Prostate gland (tissue), 2 donors: ENCODE results near the gene TPGS1.

Experiments
- POLR2A ChIP-seq: fragments of 450-650 bp; IDR thresholded peaks from one replicate; pipeline ENCODE4 v1.6.1; 2016; ENCODE audit warnings: antibody characterized with exemption, mild to moderate bottlenecking
- TF ChIP-seq, protein P1 (sequence below), 4 experiments: fragments of 200-600 bp in 2 of 4; fragments of 450-650 bp in 2 of 4; sonication (generic) in 2 of 4; IDR thresholded peaks; 1 replicate in 3 of 4; 2 replicates in 1 of 4; pipeline ENCODE4 v1.5.1; 2016 to 2019; ENCODE audit warnings: antibody characterized with exemption in 4 of 4, mild to moderate bottlenecking in 2 of 4, moderate library complexity in 2 of 4

DNA sequence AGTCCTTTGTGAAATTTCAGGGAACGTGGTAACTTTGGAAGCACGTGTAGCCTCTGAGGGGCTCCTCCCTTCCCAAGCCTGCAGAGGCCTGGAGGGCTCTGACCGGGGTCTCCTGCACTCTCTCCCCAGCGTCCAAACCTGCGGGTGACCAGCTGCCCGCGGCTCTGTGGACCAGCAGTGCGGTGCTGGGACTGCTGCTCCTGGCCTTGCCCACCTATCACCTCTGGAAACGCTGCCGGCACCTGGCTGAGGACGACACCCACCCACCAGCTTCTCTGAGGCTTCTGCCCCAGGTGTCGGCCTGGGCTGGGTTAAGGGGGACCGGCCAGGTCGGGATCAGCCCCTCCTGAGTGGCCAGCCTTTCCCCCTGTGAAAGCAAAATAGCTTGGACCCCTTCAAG lies 2.7 kb upstream of the TPGS1 start:
- TF ChIP-seq POLR2A = no peak
- TF ChIP-seq, protein P1, sequence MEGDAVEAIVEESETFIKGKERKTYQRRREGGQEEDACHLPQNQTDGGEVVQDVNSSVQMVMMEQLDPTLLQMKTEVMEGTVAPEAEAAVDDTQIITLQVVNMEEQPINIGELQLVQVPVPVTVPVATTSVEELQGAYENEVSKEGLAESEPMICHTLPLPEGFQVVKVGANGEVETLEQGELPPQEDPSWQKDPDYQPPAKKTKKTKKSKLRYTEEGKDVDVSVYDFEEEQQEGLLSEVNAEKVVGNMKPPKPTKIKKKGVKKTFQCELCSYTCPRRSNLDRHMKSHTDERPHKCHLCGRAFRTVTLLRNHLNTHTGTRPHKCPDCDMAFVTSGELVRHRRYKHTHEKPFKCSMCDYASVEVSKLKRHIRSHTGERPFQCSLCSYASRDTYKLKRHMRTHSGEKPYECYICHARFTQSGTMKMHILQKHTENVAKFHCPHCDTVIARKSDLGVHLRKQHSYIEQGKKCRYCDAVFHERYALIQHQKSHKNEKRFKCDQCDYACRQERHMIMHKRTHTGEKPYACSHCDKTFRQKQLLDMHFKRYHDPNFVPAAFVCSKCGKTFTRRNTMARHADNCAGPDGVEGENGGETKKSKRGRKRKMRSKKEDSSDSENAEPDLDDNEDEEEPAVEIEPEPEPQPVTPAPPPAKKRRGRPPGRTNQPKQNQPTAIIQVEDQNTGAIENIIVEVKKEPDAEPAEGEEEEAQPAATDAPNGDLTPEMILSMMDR (IDR thresholded peaks at IDR 0.05) = no peak
